Right lung (tissue), 5 donors: ENCODE measurements around the gene TBC1D24. TPM values are rescaled to one million over a fixed set of nuclear protein-coding genes. Genes with fewer than 3 reads are reported as not detected.

ENCODE experiments used
- DNase-seq, 2 donors: peaks; one replicate each; pipeline ENCODE4 v3.0.0-alpha.2; 2013
- polyA plus RNA-seq, 5 donors: library from polyadenylated mRNA; unstranded; fragments of 120-200 nt; gene quantifications; one replicate each; pipeline versions ENCODE4 v1.2.1 to v1.2.3, GENCODE V29; 2013; ENCODE audit warnings: inconsistent platforms in 1 of 5, low replicate concordance in 1 of 5; ENCODE audit not compliant: insufficient read length in 5 of 5, insufficient read depth in 1 of 5

The TBC1D24 gene
- polyA plus RNA-seq, 5 donors, result 11.6 to 20.5 (median 17.2) TPM

GRCh38 chr16:2514333-2515179 is 39.6 kb downstream of the TBC1D24 start:
- DNase-seq, result no peak

DNA sequence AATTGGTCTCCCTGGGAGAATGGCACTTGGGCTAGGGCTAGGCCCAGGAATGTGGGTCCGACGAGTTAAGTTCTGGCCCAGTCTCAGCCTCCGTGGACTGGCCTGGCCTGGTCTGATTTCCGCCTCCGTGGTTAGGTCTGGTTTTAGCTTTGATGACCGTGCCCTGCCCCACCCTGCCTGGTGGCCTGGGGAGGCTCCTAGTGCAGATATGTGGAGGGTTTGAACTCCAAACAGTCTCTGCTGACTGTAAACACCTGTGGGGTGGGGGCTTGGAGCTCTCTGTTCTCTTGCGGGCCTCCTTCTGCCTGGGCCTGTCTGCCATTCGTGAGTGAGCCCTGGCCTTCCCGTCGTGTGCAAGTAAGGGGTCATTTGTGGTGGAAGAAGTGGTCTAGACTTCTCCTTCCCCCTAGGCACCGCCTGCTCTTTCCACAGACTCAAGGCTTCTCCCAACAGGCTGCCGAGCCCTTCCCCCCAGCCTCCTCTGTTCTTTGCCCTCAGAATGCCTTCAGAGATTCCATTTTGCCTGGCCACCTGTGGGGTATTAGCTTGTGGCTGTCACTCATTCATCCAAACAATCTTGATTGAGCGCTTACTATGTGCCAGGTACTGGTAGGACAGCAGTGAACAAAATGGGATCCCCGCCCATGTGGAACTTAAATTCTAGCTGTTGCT is 40.4 kb downstream of the TBC1D24 start:
- DNase-seq, result no peak

- DNase-seq, result no peak
These were observed 41.7 kb downstream of the TBC1D24 start for GRCh38 chr16:2516391-2517240.

DNA sequence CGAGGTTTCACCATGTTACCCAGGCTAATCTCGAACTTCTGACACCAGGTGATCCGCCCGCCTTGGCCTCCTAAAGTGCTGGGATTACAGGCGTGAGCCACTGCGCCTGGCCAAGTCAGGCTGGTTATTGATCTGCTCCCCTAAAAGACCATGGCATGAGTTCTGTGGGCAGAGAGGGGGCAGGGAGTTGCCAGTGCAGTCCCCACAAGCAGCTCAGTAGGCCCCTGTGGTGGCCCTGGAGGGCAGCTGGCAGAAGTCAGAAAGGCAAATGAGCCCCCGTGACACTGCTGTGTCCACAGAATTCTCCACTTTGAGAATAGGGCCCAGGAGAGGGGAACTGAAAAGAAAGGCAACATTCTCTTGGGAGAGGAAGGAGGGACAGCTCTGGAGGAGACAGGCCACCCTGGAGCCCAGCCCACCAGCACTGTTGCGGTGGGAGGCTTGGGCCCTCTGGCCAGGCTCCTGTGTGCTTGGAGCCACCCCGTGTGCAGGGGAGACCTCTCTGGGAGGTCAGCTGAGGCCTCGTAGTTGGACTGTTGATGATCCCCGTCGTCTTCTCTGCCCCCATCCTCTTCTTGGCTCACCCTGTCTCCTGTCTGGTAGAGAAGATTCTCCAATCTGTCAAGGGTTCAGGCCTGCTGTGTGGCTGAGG is 43.2 kb downstream of the TBC1D24 start:
- DNase-seq, result no peak

DNA sequence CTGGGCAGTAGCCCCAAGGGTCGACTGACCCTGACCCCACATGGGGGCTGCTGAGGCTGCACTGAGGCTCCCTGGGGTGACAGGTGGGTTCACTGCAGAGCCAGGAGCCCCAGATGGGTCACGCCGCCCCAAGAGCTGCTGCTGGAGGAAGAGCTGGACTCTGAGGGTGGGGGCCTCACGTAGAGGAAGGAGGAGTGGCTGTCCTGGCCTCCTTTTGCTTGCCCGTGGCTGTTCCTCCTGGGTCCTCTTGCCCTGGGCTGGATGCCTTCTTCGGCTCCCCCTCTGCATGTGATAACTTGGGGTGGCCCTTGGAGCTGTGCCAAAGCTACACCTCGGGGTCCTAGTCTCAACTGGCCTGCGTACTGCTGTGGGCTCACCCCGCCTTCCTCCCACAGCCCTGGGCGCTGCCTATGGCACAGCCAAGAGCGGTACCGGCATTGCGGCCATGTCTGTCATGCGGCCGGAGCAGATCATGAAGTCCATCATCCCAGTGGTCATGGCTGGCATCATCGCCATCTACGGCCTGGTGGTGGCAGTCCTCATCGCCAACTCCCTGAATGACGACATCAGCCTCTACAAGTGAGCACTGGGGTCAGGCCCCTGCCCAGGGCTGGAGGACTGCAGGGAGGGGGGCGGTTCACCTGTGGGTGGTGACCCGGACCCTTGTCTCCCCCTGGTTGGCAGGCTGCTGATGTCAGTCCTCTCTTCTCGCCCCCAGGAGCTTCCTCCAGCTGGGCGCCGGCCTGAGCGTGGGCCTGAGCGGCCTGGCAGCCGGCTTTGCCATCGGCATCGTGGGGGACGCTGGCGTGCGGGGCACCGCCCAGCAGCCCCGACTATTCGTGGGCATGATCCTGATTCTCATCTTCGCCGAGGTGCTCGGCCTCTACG is 44.1 kb downstream of the TBC1D24 start:
- no peak for DNase-seq

DNA sequence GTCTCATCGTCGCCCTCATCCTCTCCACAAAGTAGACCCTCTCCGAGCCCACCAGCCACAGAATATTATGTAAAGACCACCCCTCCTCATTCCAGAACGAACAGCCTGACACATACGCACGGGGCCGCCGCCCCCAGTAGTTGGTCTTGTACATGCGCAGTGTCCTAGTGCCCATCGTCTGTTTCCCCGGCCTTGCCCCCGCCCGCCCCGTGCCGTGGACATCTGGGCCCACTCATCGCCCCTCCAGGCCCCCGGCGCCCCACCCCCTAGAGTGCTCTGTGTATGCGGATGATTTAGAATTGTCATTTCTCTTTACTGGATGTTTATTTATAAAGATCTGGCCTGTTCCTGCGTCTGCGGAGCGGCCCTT is 44.8 kb downstream of the TBC1D24 start:
- no peak for DNase-seq

- peak; percentile 84 to 86 for DNase-seq
These were observed 45.3 kb downstream of the TBC1D24 start, which contains the start of gene AMDHD2 for GRCh38 chr16:2520097-2520783. TSS of gene AMDHD2 (plus strand) at chr16:2520371. CDS start at chr16:2520459, 88 bp downstream.

- no peak for DNase-seq
These were observed 46.0 kb downstream of the TBC1D24 start for GRCh38 chr16:2520784-2521531.

- no peak for DNase-seq
These were observed 48.9 kb downstream of the TBC1D24 start for GRCh38 chr16:2523801-2524231.

GRCh38 chr16:2524339-2524938 is 49.5 kb downstream of the TBC1D24 start:
- no peak for DNase-seq

- DNase-seq, result no peak
These were observed 51.2 kb downstream of the TBC1D24 start for GRCh38 chr16:2526135-2526534.

DNA sequence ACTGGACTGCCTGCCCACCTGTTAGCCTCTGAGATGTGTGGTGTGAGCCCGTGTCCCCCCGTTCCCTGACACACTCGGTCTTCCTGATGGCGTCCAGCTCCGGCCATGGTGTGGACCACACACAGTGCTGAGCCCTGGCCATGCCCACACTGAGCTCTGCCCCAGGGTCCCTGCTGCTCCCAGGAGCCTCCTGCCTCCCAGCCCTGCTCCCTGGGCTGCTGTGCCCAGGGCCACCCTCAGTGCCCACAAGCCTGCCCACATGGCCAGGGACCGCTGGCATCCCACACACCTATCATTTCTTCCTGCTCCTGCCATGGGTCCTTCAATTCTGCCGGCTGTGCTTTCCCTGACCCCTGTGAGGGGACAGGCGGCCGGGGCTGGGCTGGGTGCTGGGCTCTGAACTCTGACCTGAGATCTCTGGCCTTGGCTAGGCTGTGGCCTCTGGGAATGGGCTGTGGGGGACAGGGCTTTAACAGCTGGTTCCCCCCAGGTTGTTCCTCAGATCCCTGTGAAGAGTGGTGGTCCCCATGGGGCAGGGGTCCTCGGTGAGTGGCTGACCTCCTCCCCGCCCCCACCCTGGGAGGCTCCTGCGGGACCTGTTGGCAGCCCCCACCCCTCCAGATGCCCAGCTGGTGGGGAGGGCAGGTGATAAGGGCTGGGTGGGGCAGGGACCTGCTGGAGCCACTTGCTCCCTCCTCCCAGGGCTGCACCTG is 52.3 kb downstream of the TBC1D24 start:
- DNase-seq, result no peak

- no peak for DNase-seq
These were observed 52.8 kb downstream of the TBC1D24 start for GRCh38 chr16:2527784-2528100.

GRCh38 chr16:2528161-2529060 is 53.5 kb downstream of the TBC1D24 start:
- no peak for DNase-seq

- DNase-seq, result no peak
These were observed 54.4 kb downstream of the TBC1D24 start for GRCh38 chr16:2529061-2529931.
